Measurements from ENCODE around the gene EEFSEC. TPM values are rescaled to one million over a fixed set of nuclear protein-coding genes. Genes with fewer than 3 reads are reported as not detected.

Gene EEFSEC
- total RNA-seq, 6 donors from 2014 or later: 14.9 to 38.8 (median 17.9) TPM

DNA sequence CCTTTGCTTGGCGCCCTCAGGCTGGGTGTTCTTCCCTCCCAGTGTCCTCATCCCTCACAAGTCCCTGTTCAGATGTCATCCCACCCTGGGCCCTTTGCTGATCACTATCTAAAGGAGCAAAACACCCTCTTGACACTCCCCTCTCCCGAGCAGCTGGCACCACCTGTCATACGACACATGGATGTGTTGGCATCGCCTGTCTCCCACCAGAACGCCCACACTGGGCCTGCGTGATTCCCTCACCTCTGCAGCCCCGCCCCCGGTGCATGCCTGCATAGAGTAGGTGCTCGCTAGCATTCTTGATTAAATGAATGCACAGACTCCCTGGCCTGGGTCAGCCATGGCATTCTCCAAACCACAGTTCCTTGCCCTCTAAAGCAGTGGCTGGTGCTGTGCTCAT is 237.6 kb downstream of the EEFSEC start:
- Histone ChIP-seq H3K9me3 (no peaks in the 10 kb centered on the region), H3K36me3 (no peaks in the 10 kb centered on the region), H3K27me3 (no peaks in the 10 kb centered on the region), H3K4me1 (peaks cover 4 to 9% (median 8%) of the 10 kb centered on the region in 4 donors), H3K27ac (no peak overlapping the region), H3K4me3 (no peak overlapping the region)
- TF ChIP-seq POLR2A (IDR thresholded peaks at IDR 0.05): no peak
- TF ChIP-seq, protein P1, sequence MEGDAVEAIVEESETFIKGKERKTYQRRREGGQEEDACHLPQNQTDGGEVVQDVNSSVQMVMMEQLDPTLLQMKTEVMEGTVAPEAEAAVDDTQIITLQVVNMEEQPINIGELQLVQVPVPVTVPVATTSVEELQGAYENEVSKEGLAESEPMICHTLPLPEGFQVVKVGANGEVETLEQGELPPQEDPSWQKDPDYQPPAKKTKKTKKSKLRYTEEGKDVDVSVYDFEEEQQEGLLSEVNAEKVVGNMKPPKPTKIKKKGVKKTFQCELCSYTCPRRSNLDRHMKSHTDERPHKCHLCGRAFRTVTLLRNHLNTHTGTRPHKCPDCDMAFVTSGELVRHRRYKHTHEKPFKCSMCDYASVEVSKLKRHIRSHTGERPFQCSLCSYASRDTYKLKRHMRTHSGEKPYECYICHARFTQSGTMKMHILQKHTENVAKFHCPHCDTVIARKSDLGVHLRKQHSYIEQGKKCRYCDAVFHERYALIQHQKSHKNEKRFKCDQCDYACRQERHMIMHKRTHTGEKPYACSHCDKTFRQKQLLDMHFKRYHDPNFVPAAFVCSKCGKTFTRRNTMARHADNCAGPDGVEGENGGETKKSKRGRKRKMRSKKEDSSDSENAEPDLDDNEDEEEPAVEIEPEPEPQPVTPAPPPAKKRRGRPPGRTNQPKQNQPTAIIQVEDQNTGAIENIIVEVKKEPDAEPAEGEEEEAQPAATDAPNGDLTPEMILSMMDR (IDR thresholded peaks at IDR 0.05): no peak
- WGBS, 2 donors: 91 to 99% methylated on average over 9 of the region's 9 CpGs
- ATAC-seq (ENCODE audit: low FRiP score in 2 of 2) (no peak), DNase-seq (no peak)

DNA sequence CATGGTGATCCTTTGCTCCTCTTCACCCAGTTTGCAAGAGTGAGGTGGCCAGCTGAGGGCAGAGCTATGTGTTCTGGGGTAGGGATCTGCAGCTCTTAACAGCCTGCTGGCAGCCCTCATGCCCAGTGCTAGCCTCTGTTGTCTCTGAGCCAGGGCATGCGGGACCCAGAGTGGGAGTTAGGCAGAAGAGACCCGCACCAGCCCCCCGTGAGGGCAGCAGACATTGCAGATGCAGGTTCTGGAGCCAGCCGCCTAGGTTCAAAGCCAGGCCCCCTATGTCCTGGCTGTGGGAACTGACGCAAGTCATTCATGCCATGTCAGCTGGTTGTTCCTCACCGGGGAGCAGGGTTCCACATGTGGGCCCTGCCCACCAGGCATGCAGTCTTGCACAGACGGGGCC is 238.7 kb downstream of the EEFSEC start:
- 96 to 97% methylated on average over 5 to 6 of the region's 7 CpGs for WGBS, 2 donors
- ATAC-seq (ENCODE audit: low FRiP score in 2 of 2): no peak
- Histone ChIP-seq H3K9me3 (no peaks in the 10 kb centered on the region), H3K27me3 (no peaks in the 10 kb centered on the region), H3K4me3 (no peak overlapping the region), H3K4me1 (peaks cover 4 to 9% (median 8%) of the 10 kb centered on the region in 4 donors), H3K36me3 (no peaks in the 10 kb centered on the region), H3K27ac (no peak overlapping the region)
- DNase-seq: no peak
- TF ChIP-seq POLR2A (IDR thresholded peaks at IDR 0.05) (no peak), POLR2AphosphoS5 (IDR thresholded peaks at IDR 0.05) (no peak), EP300 (IDR thresholded peaks at IDR 0.05) (no peak)
- TF ChIP-seq, protein P1 (IDR thresholded peaks at IDR 0.05): no peak

DNA sequence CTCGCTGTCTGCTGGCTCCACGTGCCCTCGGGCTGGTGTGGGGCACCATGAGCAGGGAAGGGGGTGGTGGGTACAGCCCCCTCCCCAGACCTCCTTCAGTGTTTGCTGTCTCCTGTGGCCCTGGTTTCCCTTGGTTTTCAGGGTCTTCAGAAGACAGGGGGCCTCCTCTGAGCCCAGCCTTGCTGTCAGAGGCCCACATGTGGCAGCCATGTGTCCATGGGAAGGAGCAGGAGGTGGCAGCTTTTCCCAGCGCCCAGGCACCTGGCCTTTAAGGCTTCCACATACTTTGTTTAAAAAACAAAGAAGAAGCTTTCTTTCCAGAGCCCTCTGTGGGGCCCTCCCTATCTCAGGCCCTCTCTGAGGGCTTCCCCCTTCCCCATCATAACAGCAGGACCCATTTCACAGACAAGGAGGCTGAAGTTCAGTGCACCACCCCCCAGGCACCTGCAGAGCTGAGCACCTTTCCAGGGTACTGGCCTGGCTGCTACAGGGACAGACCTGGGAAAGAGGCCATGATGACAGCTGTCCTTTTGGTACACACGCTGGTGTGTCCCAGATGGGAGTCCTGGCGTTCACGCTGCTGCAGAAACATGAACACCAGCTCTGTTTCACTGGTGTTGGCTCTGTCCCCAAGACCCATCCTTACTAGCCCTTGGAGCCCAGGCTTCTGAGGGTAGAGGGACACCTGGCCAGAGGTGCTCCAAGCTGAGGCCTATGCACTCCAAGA is 239.7 kb downstream of the EEFSEC start:
- H3K36me3 ChIP-seq: no peaks in the 10 kb centered on the region
- no peak overlapping the region for H3K27ac ChIP-seq
- H3K27me3 ChIP-seq: no peaks in the 10 kb centered on the region
- ATAC-seq (ENCODE audit: low FRiP score in 2 of 2) (no peak), DNase-seq (no peak)
- no peak for TF ChIP-seq POLR2A (IDR thresholded peaks at IDR 0.05)
- no peak for TF ChIP-seq POLR2AphosphoS5 (IDR thresholded peaks at IDR 0.05)
- TF ChIP-seq, protein P1 (IDR thresholded peaks at IDR 0.05): no peak
- TF ChIP-seq EP300 (IDR thresholded peaks at IDR 0.05): no peak
- WGBS, 2 donors: 92 to 95% methylated on average over 4 to 7 of the region's 7 CpGs
- H3K9me3 ChIP-seq: no peaks in the 10 kb centered on the region
- no peak overlapping the region for H3K4me3 ChIP-seq
- H3K4me1 ChIP-seq: peaks cover 4 to 9% (median 8%) of the 10 kb centered on the region in 4 donors

DNA sequence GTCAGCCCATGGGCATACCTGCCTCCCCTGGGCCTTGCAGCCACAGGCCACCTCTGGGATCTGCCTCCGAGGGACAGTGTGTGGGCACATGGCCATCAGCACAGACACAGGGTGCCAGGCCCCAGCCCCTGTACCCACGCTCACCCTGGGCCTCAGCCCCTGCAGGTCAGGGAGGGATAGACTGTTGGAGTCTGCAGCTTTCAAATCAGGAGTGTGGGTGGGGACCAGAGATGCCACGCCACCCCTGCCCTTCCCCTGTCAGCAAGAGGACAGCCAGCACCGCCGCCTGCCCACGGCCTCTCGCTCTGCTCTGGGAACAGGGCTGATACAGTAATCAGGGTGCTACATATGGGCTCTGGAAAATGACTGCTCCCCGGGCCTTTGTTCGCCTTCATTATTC is 240.8 kb downstream of the EEFSEC start:
- Histone ChIP-seq H3K9me3 (no peaks in the 10 kb centered on the region), H3K4me3 (no peak overlapping the region), H3K27ac (no peak overlapping the region), H3K27me3 (no peaks in the 10 kb centered on the region), H3K4me1 (peaks cover 4 to 9% (median 8%) of the 10 kb centered on the region in 4 donors), H3K36me3 (no peaks in the 10 kb centered on the region)
- DNase-seq: no peak
- WGBS, 2 donors: 94 to 98% methylated on average over 7 to 9 of the region's 9 CpGs
- TF ChIP-seq EP300 (IDR thresholded peaks at IDR 0.05) (no peak), POLR2AphosphoS5 (IDR thresholded peaks at IDR 0.05) (no peak), POLR2A (IDR thresholded peaks at IDR 0.05) (no peak)
- TF ChIP-seq, protein P1 (IDR thresholded peaks at IDR 0.05): no peak
- ATAC-seq (ENCODE audit: low FRiP score in 2 of 2): no peak

DNA sequence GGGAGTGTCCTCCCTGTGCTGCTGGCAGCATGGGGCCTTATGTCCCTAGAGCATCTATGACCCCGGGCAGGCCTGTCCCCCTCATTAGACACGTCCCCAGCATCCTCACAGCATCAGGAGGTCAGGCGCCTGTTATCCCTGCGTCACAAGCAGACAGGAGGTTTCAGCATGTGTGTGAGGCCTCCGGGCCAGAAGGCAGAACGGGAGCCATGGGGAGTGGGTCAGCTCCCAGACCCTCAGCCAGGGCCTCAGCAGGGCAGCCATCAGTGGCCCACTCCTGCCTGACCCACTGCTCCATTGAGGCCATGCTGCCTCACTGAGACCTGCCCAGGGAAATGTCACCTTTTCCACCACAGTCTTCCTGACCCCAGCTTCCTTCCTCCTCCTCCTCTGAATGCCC is 241.8 kb downstream of the EEFSEC start:
- Histone ChIP-seq H3K36me3 (no peaks in the 10 kb centered on the region), H3K9me3 (no peaks in the 10 kb centered on the region), H3K4me3 (no peak overlapping the region), H3K27me3 (no peaks in the 10 kb centered on the region), H3K4me1 (peaks cover 0 to 9% (median 8%) of the 10 kb centered on the region in 4 donors), H3K27ac (no peak overlapping the region)
- WGBS, 2 donors: 94% methylated on average over 6 of the region's 6 CpGs; no CpG with 5 or more reads in 1 of the 2 donors
- DNase-seq (no peak), ATAC-seq (ENCODE audit: low FRiP score in 2 of 2) (no peak)
- TF ChIP-seq POLR2AphosphoS5 (IDR thresholded peaks at IDR 0.05) (no peak), POLR2A (IDR thresholded peaks at IDR 0.05) (no peak), EP300 (IDR thresholded peaks at IDR 0.05) (no peak)
- TF ChIP-seq, protein P1 (IDR thresholded peaks at IDR 0.05): no peak
